Activated T-cell treated with anti-CD3 and anti-CD28 coated beads for 1 hour (primary cell): ENCODE results near the gene LHFPL6.
"Not testable (repeated sequence)": the region's sequence is repeated elsewhere in the genome, so short reads cannot be mapped to it uniquely, and the experiment has no call there.

Experiments used
- DNase-seq: peaks from one replicate; pipeline ENCODE4 v3.0.0-alpha.2; 2020; ENCODE audit warnings: low read depth

Gene LHFPL6

GRCh38 chr13:39347926-39348901 is 254.8 kb downstream of the LHFPL6 start:
- DNase-seq, result no peak

- no peak for DNase-seq
Observed at GRCh38 chr13:39345982-39346381, 257.0 kb downstream of the LHFPL6 start.

GRCh38 chr13:39341251-39341650 is 261.7 kb downstream of the LHFPL6 start:
- no peak for DNase-seq

GRCh38 chr13:39338114-39338513 is 264.9 kb downstream of the LHFPL6 start:
- not testable (repeated sequence) for DNase-seq

- no peak for DNase-seq
Observed at GRCh38 chr13:39336937-39337336, 266.1 kb downstream of the LHFPL6 start.

GRCh38 chr13:39336207-39336606 is 266.8 kb downstream of the LHFPL6 start:
- no peak for DNase-seq

GRCh38 chr13:39335721-39336120 is 267.3 kb downstream of the LHFPL6 start:
- DNase-seq, result no peak

GRCh38 chr13:39330504-39330903 is 272.5 kb downstream of the LHFPL6 start:
- DNase-seq, result no peak

- no peak for DNase-seq
Observed at GRCh38 chr13:39329182-39329639, 273.8 kb downstream of the LHFPL6 start.

- DNase-seq, result no peak
Observed at GRCh38 chr13:39327172-39327479, 275.9 kb downstream of the LHFPL6 start.

- DNase-seq, result no peak
Observed at GRCh38 chr13:39326469-39327171, 276.4 kb downstream of the LHFPL6 start.

- DNase-seq, result no peak
Observed at GRCh38 chr13:39324806-39325311, 278.1 kb downstream of the LHFPL6 start.

- DNase-seq, result no peak
Observed at GRCh38 chr13:39322836-39323585, 280.0 kb downstream of the LHFPL6 start.

- no peak for DNase-seq
Observed at GRCh38 chr13:39321574-39321973, 281.4 kb downstream of the LHFPL6 start.

GRCh38 chr13:39318161-39318560 is 284.8 kb downstream of the LHFPL6 start:
- no peak for DNase-seq

GRCh38 chr13:39317291-39317690 is 285.7 kb downstream of the LHFPL6 start:
- no peak for DNase-seq

GRCh38 chr13:39315796-39316195 is 287.2 kb downstream of the LHFPL6 start:
- DNase-seq, result no peak

- no peak for DNase-seq
Observed at GRCh38 chr13:39313721-39314120, 289.3 kb downstream of the LHFPL6 start.

- DNase-seq, result no peak
Observed at GRCh38 chr13:39312596-39312995, 290.4 kb downstream of the LHFPL6 start.

- no peak for DNase-seq
Observed at GRCh38 chr13:39311619-39312018, 291.4 kb downstream of the LHFPL6 start.

- no peak for DNase-seq
Observed at GRCh38 chr13:39310961-39311360, 292.0 kb downstream of the LHFPL6 start.
